ENCODE measurements around the gene FOXD3.
A peak's percentile ranks its signal among the peaks of the same experiment; 100 is the strongest.

Gene FOXD3

DNA sequence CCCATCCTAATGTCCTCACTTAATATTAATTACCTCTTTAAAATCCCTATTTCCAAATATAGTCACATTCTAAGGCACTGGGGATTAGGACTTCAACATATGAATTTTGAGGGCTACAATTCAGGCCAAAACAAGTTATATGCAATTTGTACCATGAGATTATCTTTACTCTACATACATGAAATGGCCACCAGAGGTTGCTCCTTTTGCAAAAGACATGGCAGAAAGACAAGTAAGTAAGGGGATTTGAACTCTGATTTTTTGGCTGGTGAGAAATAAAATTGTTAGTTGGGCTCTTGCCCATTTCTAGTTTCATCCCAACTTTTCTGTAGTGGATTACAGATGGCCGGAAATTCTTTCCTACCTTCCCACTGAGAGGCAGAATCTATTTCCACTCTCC lies 40.2 kb downstream of the FOXD3 start:
- DNase-seq: no peak

DNA sequence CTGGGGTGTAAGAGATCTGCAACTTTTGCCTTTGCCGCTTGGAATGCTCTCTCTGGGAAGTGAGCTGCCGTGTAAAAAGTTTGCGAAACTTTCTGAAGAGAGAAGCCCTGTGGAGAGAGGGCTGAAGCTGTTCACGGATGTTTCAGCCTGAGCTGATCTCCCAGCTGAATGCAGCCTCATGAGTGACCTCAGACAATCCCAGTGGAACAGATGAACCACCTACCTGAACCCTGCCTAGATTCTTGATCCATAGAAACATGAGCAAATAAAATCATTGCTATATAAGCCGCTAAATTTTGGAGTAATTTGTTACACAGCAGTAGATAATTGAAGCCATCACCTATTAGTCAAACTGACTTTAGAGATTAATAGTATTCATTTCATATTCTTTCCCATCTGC lies 40.6 kb downstream of the FOXD3 start:
- DNase-seq: no peak

DNA sequence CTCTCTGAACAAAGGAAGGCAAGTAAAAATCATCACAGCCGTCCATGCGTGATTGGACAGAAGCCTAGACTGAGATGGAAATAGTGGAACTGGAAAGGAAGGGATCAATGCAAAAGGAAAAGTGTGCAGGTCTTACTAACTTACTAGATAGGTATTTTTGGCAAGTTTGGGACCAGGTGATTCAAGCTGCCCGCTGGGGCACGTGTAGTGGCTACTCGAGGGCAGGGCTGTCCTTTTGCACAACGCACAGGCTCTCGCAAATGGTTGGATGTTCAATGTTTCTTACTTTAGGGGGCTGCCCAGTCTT lies 44.5 kb downstream of the FOXD3 start:
- DNase-seq: peak; percentile 38

DNA sequence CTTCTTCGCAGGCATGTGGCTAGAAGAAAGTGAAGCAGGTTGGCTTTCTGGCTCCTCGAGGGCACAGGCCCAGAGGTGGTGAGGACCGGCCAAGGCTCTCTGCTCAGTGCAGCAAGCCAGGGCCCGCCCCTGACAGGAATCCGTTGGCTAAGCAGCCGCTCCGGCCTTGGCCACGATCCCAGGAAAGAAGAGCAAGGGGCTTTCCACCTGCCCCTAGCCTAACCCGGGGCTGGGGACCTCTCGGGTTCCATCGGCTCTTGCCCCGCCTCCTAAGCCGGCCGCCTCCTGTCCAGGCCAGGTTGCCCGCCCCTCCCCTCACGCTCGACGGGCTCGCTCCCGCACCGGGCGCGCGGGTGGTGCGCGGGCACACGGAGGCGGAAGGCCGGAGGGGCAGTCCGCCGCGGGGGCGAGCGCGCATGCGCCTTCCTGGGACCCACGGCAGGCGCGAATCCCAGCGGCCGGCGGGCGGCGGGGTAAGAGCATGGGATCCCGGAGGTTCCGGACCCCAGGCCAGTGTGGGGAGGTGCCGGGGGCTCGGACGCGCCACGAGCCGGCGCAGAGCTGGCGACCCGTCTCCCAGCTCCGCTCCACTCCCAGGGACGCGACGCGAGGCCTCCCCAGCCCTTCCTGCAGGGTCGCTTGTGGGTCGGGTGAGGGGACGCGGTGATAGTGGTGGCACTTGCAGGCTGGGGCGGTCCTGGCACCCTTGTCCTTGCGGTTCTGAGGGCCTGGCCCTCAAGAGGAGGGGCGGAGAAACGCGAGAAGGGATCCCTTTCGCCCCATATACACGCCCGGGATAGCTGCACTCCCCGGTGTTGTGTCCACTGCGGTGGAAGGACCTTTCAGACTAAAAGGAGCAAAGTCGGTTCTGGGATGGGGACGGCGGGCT lies 45.1 kb downstream of the FOXD3 start, which contains the start of gene ALG6:
Gene ALG6 (plus strand): TSS at position 413 of the 889 bp plus-strand sequence. CDS start 3,351 bp downstream, outside the sequence.
- DNase-seq: peak; percentile 94

DNA sequence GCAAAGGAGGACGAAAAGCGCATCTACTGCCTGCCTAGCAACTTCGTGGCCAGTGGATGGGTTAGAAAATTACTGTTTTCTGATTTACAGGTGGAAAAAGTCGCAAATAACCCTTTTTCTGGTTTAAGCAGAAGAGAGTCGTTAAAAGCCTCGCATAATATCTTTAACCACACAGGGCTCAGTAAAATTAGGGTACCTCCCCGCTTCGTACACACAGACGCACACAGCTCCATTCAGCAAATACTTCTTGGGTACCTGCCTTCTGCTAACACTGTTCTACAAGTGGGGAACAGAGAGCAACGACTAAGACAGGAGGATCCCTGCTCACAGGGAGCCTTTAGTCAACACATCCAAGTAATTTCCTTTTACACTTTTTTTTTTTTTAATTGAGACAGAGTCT lies 45.8 kb downstream of the FOXD3 start:
- DNase-seq: peak; percentile 31
